HG02610 (cell line): ENCODE data around the gene GP9.
A peak's percentile ranks its signal among the peaks of the same experiment; 100 is the strongest.

ENCODE experiments used
- ATAC-seq: cut with Tn5 transposase; IDR thresholded peaks from one replicate; pipeline ENCODE4 v1.9.1; 2021; ENCODE audit warnings: mild to moderate bottlenecking, moderate library complexity; ENCODE audit not compliant: unreplicated experiment

The GP9 gene

DNA sequence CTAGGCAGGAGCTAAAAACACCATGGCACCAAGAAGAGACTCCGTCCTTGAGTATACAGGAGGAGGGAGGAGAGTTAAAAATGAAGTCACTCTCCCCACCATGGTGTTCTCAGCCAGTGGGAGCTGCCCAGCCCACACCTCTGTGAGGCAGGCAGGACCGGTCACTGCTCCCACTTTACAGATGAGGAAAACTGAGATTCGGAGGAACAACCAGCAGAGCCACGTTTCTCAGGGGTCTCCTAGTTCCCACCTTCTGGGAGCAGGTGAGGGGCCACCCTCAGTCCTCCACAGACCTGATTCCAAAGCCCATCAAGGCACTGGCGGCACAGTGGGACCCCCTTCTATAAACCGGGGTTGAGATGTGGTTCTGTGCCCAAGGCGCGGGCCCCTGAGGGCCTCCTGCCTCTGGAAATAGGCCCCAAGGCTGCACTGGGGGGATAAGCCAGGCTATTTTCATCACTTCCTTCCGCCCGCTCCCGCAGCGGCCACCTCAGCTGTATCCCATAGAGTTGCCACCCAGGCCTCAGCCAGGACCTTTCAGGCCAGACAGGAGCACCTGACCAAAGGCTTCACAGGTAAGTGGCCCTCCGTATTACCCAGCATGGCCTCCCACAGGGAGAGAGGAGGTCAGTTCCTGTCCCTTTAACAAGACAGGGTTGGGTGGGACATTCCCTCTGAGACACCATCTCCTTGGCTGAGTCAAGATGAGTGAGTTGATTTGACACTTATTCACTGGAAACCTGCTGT is at the start of gene GP9:
TSS of gene GP9 (plus strand) at position 504 of the 747 bp plus-strand sequence. CDS start 961 bp downstream, outside the sequence.
- ATAC-seq, result no peak

GRCh38 chr3:129013491-129013891 is 47.1 kb upstream of the GP9 start:
- ATAC-seq, result no peak

GRCh38 chr3:129014148-129014547 is 46.4 kb upstream of the GP9 start:
- ATAC-seq, result no peak

DNA sequence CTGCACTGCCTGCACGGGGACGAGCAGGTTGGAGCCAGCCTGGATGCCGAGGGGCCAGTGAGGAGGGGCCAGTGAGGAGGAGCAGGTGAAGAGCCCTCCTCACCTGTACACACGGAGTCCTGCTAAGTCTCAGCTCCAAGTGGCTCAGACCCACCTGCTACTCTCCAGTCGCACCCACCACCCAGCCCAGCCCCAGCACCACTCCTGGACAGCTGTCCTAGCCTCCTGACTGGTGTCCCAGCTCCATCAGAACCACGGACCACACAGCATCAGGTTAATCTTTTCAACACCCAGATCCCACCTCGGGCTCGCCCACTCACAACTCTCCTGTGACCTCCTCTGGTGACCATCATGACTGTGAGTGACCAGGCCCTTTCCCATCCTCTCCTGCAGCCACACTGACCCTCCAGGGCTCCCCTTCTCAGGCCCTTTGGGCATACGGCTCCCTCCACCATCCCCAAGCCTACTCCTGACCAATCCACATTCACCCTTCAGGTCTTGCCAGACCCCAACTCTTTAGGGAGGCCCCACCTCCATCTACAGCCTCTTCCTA is 45.7 kb upstream of the GP9 start:
- ATAC-seq, result no peak

- ATAC-seq, result no peak
Observed at GRCh38 chr3:129015388-129016105, 45.0 kb upstream of the GP9 start.

DNA sequence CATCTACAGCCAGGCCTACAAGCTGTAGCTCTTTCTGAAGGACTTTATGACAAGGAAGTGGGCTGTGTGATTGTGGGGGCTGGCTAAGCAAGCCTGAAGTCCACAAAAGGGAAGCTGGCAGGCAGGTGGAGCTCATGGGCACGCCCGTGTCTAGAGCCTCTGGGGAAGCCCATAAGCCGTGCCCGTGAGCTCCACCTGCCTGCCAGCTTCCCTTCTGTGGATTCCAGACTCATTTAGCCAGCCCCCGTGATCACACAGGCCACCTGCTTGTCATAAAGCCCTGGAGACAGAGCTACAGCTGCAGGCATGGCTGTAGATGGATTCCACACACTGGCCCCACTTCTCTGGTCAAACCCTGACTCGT is 44.2 kb upstream of the GP9 start:
- peak; percentile 52 for ATAC-seq

DNA sequence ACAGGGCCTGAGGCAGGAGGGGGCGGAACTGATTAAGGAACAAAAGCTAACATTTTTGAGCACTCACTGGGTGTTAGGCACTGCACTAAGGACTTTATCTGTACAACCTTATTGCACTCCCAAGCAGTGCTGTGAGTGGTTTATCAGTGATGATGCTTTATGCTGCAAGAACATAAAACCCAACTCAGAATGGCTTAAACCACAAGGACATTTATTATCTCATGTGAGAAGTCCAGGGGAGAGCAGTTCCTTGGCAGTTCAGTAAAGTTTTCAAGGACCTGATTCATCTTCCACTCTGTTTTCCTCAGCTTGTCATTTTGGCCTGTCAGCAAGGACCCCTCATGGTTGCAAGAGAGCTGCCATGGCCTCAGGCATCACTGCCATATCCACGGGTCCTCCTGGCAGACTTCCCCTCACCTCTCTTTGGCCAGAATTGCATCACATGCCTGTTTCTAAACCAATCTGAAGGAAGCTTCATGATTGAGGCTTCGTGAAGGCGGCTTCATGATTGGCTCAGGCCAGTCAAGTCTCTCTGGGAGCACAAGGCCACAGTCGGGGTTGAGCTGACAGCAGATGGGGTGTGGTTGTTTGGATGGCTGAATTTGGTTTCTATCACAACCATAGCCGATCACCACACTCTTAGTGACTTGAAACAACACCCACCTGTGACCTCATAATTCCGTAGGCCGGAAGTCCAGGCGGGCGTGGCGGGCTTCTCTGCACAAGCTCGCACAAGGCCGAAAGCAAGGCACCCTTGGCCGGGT is 43.7 kb upstream of the GP9 start:
- no peak for ATAC-seq

DNA sequence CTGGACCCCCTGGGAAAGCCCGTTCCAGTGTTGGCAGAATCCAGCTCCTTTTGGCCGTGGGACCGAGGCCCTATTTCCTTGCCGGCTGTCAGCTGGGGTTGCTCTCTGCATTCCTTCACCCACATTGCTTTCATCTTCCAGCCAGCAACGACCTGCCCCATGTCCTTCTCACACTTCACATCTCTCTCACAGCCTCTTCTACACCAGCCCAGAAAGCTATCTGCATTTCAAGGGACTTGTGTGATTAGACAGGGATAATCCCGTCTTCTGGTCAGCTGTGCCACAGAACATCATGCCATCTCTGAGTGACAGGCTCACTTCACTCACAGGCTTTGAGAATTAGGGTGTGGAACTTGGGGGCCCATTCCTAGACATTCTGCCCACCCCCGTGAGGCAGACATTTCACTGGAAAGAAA is 43.1 kb upstream of the GP9 start:
- no peak for ATAC-seq

GRCh38 chr3:129018271-129018670 is 42.3 kb upstream of the GP9 start:
- ATAC-seq, result no peak

GRCh38 chr3:129018751-129019150 is 41.8 kb upstream of the GP9 start:
- no peak for ATAC-seq

GRCh38 chr3:129019266-129019665 is 41.3 kb upstream of the GP9 start:
- ATAC-seq, result no peak

GRCh38 chr3:129020691-129021090 is 39.9 kb upstream of the GP9 start:
- ATAC-seq, result no peak

GRCh38 chr3:129021140-129021551 is 39.4 kb upstream of the GP9 start:
- no peak for ATAC-seq

- ATAC-seq, result no peak
Observed at GRCh38 chr3:129022114-129023007, 38.2 kb upstream of the GP9 start.

DNA sequence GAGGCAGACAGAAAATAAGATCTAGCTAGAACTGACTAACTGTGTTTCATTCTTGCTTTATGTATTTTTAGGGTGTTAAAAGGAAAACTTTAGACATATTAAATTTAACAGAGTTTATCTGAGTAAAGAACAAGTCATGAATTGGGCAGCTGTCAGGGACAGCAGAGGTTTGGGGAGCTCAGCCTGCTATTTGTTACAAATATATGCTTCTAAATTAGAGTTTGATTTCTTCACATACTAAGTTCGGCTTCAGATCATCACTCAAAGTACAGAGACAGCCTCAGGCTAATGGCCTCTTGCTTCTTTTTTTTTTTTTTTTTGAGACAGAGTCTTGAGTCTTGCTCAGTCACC is 37.6 kb upstream of the GP9 start:
- no peak for ATAC-seq

- no peak for ATAC-seq
Observed at GRCh38 chr3:129023909-129024308, 36.7 kb upstream of the GP9 start.

GRCh38 chr3:129025108-129025507 is 35.5 kb upstream of the GP9 start:
- no peak for ATAC-seq

DNA sequence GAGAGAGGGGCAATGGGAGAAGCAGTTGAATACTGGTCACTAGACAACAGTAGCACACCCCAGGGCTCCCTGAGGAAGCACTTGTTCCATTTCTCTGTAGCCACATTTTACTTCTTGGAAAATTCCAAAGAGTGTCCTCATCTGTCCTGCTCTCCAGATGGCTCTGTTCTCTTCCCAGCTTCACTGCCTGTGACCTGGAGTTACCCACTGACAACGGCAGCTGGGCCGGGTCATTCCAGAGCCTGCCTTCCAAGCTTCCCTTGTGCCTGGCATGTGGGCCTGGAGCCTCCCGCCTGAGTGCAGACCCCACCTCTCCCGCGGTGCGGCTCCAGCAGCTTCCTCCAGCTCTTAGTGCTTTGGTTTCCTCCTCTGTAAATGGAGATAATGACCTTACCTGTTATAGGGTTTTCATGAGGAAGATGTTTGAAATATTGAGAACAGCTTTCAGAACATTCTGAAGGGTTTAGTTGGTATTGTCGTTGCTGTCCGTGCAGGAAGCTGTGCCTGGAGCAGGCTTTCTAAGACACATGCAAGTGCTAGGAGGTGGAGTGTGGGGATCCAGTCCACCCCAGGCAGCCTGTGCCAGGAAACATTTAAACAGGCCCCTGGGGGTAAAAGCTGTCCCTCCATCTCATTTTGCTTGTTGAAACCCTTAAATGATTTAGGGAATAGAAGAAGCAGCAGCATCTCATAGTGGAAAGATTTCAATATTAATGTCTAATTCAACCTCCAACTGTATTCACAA is 34.7 kb upstream of the GP9 start:
- ATAC-seq, result no peak

GRCh38 chr3:129026728-129027543 is 33.6 kb upstream of the GP9 start:
- ATAC-seq, result peak; percentile 99
